ENCODE data around the gene CCDC177. TPM values are rescaled to one million over a fixed set of nuclear protein-coding genes. Genes with fewer than 3 reads are reported as not detected.
"Not testable (repeated sequence)": the region's sequence is repeated elsewhere in the genome, so short reads cannot be mapped to it uniquely, and the experiment has no call there.

The CCDC177 gene
- total RNA-seq, 1 donor from 2014 or later: not detected

- Mint-ChIP-seq H3K27me3 (ENCODE audit: unreplicated experiment) (peaks cover 9% of the 10 kb centered on the region), H3K9me3 (ENCODE audit: unreplicated experiment) (no peaks in the 10 kb centered on the region), H3K4me1 (ENCODE audit: unreplicated experiment) (peaks cover 26% of the 10 kb centered on the region), H3K27ac (ENCODE audit: unreplicated experiment) (no peak overlapping the region), H3K36me3 (ENCODE audit: low read depth, unreplicated experiment) (peaks cover under 1% of the 10 kb centered on the region), H3K4me3 (ENCODE audit: unreplicated experiment) (no peak overlapping the region)
- TF ChIP-seq CTCF (IDR thresholded peaks at IDR 0.05; ENCODE audit: unreplicated experiment): no peak
- no peak for DNase-seq (ENCODE audit: low spot score)
These were observed 31.1 kb upstream of the CCDC177 start for GRCh38 chr14:69605738-69606137.

- no peaks in the 10 kb centered on the region for H3K27me3 Mint-ChIP-seq (ENCODE audit: unreplicated experiment)
- no peak for TF ChIP-seq CTCF (IDR thresholded peaks at IDR 0.05; ENCODE audit: unreplicated experiment)
- DNase-seq (ENCODE audit: low spot score): no peak
- no peaks in the 10 kb centered on the region for H3K9me3 Mint-ChIP-seq (ENCODE audit: unreplicated experiment)
- no peak overlapping the region for H3K27ac Mint-ChIP-seq (ENCODE audit: unreplicated experiment)
- peaks cover 5% of the 10 kb centered on the region for H3K4me1 Mint-ChIP-seq (ENCODE audit: unreplicated experiment)
- no peak overlapping the region for H3K4me3 Mint-ChIP-seq (ENCODE audit: unreplicated experiment)
- no peaks in the 10 kb centered on the region for H3K36me3 Mint-ChIP-seq (ENCODE audit: low read depth, unreplicated experiment)
These were observed 25.7 kb upstream of the CCDC177 start for GRCh38 chr14:69600304-69600891.

- H3K4me3 Mint-ChIP-seq (ENCODE audit: unreplicated experiment); H3K9me3 Mint-ChIP-seq (ENCODE audit: unreplicated experiment); DNase-seq (ENCODE audit: low spot score); H3K27me3 Mint-ChIP-seq (ENCODE audit: unreplicated experiment); H3K27ac Mint-ChIP-seq (ENCODE audit: unreplicated experiment); H3K4me1 Mint-ChIP-seq (ENCODE audit: unreplicated experiment); H3K36me3 Mint-ChIP-seq (ENCODE audit: low read depth, unreplicated experiment): not testable (repeated sequence)
These were observed 24.8 kb upstream of the CCDC177 start for GRCh38 chr14:69599431-69599830.

- TF ChIP-seq CTCF (IDR thresholded peaks at IDR 0.05; ENCODE audit: unreplicated experiment): no peak
- H3K27ac Mint-ChIP-seq (ENCODE audit: unreplicated experiment): no peak overlapping the region
- no peaks in the 10 kb centered on the region for H3K36me3 Mint-ChIP-seq (ENCODE audit: low read depth, unreplicated experiment)
- peaks cover 5% of the 10 kb centered on the region for H3K27me3 Mint-ChIP-seq (ENCODE audit: unreplicated experiment)
- no peaks in the 10 kb centered on the region for H3K9me3 Mint-ChIP-seq (ENCODE audit: unreplicated experiment)
- H3K4me3 Mint-ChIP-seq (ENCODE audit: unreplicated experiment): no peak overlapping the region
- H3K4me1 Mint-ChIP-seq (ENCODE audit: unreplicated experiment): peaks cover 8% of the 10 kb centered on the region
- DNase-seq (ENCODE audit: low spot score): no peak
These were observed 20.7 kb upstream of the CCDC177 start for GRCh38 chr14:69595336-69595735.

- Mint-ChIP-seq H3K36me3 (ENCODE audit: low read depth, unreplicated experiment) (no peaks in the 10 kb centered on the region), H3K9me3 (ENCODE audit: unreplicated experiment) (no peaks in the 10 kb centered on the region), H3K27ac (ENCODE audit: unreplicated experiment) (no peak overlapping the region), H3K27me3 (ENCODE audit: unreplicated experiment) (peaks cover 5% of the 10 kb centered on the region), H3K4me3 (ENCODE audit: unreplicated experiment) (no peak overlapping the region), H3K4me1 (ENCODE audit: unreplicated experiment) (peaks cover 8% of the 10 kb centered on the region)
- TF ChIP-seq CTCF (IDR thresholded peaks at IDR 0.05; ENCODE audit: unreplicated experiment): no peak
- no peak for DNase-seq (ENCODE audit: low spot score)
These were observed 20.2 kb upstream of the CCDC177 start for GRCh38 chr14:69594846-69595245.

Measured in endothelial cell (in vitro differentiated cells).